HG02763 (cell line): ENCODE results near the gene BRCA1.

Experiments used
- ATAC-seq: cut with Tn5 transposase; IDR thresholded peaks from one replicate; pipeline ENCODE4 v1.9.1; 2021; ENCODE audit warnings: mild to moderate bottlenecking, moderate library complexity; ENCODE audit not compliant: unreplicated experiment

BRCA1 gene

GRCh38 chr17:43025766-43026537 is 99.2 kb downstream of the BRCA1 start:
- ATAC-seq: no peak

GRCh38 chr17:43025290-43025657 is 99.9 kb downstream of the BRCA1 start:
- no peak for ATAC-seq

DNA sequence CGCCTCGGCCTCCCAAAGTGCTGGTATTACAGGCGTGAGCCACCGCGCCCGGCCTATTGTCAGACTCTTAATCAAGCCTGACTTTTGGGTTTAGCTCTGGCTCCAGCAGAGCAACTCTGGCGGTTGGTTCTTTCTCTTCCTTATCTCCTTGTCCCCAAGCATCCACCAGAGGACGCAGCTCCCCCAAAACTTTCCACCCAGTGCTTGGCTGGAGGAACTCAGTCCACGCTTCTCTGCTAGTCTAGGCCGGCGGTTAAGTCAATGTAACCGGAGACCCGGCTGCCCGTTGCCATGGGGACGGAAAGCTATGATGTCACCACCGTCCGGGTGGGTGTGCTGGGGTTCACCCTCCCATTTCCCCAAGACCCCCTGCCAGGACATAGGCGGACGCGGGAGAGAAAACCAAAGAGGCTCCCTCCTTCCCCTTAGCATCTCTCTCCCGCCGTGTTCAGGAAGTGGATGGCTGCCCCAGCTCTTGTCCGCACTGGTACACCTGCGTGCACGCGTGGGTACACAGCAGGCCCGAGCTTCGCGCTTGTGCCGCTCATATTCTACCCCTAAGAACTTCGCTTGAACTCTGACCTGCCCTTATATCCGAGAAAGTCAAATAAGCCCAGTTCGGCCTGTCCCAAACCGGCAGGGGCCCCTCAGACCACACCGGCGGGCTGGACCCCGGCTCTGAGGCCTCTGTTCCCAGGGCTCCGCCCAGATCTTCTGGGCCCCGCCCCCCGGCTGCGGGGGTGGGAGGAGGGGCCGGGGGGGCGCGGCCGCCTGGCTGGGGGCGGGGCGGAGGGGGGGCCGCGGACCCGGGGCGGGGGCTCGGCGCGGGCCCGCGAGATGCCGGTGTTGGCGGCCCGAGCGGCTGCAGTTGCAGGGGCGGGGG is 100.5 kb downstream of the BRCA1 start, which contains the start of gene RND2:
RND2 (plus strand) TSS at position 825 of the 883 bp plus-strand sequence. CDS start 117 bp downstream, outside the sequence.
- no peak for ATAC-seq

DNA sequence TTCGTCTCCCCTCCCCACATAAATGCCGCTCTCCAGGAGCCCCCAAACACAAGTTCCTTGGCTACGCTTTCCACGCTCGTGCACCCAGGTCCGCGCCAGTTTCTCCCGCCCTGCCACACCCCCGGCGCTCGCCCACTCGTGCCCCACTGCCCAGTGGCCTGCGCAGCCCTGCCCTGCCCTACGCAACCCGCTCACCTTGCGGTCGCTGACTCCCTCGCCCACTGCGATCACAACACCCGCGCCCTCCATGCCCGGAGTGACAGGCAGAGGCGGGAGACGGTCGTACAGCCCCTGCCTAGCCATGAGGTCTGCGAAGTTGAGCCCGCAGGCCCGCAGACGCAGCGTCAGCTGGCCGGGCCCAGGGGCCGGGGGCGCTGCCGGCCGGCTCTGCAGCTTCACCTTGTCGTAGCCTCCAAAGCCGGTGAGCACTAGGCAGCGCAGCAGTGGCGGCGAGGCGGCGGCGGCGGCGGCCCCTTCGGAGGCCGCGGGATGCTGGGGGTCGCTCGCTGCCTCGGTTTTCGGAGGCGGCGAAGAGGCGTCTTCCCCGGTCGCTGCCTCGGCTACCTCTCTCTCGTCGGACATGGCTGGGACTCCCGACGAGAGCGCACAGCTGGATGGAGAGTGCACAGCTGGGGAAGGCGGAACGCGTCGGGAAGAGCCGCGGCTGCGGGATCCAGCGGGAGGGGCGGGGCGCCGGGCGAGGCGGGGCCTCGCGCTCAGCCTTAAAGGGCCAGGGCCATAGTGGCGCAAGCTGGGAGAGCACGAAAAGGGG is 103.2 kb downstream of the BRCA1 start, which contains the start of gene VAT1:
VAT1 (minus strand) TSS at position 645 of the 772 bp plus-strand sequence; CDS start at position 582, 63 bp downstream.
- no peak for ATAC-seq

- ATAC-seq: no peak
These were observed 104.1 kb downstream of the BRCA1 start for GRCh38 chr17:43020789-43021740.

GRCh38 chr17:43020030-43020621 is 105.0 kb downstream of the BRCA1 start:
- no peak for ATAC-seq

DNA sequence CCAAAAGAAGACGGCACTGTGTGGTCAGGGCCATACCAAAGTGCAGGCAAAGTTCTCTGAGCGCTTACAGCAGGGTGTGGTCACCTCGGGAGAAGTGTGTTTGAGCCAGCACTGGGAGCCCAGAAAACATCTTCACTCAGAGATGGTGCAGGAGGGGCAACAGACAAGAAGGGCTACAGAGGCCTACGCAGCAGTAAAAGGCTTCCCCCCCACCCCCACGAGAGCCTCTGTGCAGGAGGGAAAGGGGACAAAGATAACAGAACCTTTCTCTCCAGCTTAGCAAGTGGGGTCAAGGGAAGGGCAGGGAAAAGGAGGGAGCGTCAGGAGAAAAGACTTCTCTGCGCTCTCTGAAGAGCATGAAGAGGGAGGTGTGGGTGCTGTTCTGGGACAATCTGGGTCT is 105.7 kb downstream of the BRCA1 start:
- ATAC-seq: no peak

- ATAC-seq: no peak
These were observed 106.2 kb downstream of the BRCA1 start for GRCh38 chr17:43018932-43019331.

- no peak for ATAC-seq
These were observed 106.9 kb downstream of the BRCA1 start for GRCh38 chr17:43018008-43018853.

GRCh38 chr17:43016216-43016615 is 108.9 kb downstream of the BRCA1 start:
- no peak for ATAC-seq

- no peak for ATAC-seq
These were observed 109.6 kb downstream of the BRCA1 start for GRCh38 chr17:43015579-43015978.

DNA sequence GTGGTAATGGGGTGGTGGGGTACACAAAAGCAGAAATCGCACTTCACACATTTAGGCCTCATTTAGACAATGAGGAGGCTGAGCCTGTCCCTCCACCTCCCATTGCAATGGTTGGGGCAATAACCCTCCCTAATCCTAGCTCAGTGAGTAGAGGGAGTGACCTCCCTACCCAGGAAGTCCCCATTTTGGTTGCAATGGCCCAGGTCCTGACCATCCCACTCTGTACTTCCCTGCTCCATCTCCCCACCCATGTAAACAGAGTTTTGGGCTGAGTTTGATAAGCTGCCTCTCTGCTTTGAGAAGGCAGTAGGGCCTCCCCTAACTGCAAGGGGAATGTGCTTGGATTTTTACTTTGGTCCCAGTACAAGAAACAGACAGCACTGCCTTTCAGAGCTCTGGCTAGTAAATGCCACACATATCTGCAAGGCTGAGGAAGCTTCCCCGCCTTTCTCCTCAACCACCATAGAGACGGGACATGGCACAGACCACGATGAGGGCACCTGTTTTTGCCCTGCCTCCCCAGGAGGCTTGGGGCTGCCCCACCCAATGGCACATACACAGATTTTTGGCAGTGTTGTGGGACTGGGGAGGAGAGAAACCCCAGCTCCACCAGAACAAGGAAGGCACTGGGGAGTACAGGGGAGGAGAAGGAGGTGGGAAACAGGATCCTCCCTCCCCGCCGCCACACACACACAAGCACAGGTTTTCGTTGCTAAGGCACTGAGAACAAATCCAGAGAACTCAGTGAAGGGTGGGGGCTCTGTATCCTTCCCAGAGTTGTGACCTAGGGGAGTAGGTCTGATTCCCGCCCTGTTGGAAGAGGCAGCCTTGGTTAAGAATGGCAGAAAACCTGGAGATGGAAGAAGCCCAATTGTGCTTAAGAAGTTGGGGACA is 110.3 kb downstream of the BRCA1 start:
- no peak for ATAC-seq

DNA sequence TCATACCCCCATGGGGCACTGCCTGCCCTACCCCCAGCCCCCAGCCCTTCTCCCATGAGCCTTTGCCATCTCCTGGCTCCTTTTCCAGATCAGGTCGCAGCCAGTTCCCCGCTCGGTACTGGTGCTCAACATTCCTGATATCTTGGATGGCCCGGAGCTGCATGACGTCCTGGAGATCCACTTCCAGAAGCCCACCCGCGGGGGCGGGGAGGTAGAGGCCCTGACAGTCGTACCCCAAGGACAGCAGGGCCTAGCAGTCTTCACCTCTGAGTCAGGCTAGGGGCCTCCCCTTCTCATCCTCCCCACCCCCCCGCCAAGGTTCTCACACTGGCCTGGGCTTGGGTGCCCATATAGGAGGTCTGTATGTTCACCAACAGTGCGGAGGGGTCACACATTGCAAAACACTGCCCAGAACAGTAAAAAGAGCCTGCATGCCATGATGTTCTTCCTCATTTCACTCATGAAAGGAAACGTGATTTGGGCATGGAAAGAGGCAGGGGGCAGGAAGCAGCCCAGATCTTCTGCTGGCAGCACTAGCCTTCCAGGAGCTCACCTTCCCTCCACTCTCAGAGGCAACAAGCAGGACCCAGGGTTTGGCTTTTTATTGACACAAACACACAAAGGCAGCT is 111.0 kb downstream of the BRCA1 start:
- ATAC-seq: no peak

DNA sequence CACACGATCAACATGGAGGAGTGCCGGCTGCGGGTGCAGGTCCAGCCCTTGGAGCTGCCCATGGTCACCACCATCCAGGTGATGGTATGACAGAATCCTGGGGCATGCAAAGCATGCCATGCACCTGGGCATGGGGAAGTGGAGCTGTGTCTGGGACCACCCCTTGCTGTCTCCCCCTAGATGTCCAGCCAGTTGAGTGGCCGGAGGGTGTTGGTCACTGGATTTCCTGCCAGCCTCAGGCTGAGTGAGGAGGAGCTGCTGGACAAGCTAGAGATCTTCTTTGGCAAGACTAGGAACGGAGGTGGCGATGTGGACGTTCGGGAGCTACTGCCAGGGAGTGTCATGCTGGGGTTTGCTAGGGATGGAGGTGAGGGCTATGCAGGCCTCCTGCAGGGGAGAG is 111.9 kb downstream of the BRCA1 start:
- ATAC-seq: no peak

DNA sequence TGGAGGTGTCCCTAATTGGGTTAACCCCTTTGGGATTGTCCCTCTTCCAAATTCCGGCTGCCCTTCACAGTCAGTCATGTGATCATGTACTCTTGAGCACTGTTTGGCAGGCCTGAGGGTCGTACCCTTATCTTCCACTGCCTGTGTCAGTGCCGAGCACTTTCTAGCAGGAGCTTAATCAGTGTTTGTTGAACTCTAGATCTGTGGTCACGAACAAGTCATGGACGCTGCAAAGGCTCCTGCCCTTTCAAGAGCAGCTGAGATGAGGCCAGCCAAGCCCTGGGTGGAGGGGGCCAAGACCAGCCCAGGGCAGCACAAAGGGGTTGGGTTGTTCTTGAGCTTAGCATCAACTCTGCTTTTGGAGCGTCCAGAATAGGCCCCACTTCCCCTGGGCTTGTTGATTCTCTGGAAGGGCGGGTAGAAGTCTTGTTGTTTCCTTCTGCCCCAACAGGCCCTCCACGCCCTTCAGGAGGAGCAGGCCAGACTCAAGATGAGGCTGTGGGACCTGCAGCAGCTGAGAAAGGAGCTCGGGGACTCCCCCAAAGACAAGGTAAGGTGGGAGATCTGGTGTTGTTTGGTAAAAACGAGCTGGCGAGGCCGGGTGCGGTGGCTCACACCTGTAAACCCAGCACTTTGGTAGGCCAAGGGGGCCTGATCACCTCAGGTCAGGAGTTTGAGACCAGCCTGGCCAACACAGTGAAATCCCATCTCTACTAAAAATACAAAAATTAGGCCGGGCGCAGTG is 113.3 kb downstream of the BRCA1 start:
- ATAC-seq: no peak

- no peak for ATAC-seq
These were observed 114.4 kb downstream of the BRCA1 start for GRCh38 chr17:43010667-43011308.
